ENCODE results near the gene CHTF18.

CHTF18 gene

GRCh38 chr16:792221-792995, 4.0 kb downstream of the CHTF18 start:
- DNase-seq (ENCODE audit: low read depth, low spot score): no peak

GRCh38 chr16:793414-793813, 5.0 kb downstream of the CHTF18 start:
- DNase-seq (ENCODE audit: low read depth, low spot score): no peak

GRCh38 chr16:794091-794822, 5.8 kb downstream of the CHTF18 start:
- no peak for DNase-seq (ENCODE audit: low read depth, low spot score)

GRCh38 chr16:794853-795466, 6.5 kb downstream of the CHTF18 start:
- no peak for DNase-seq (ENCODE audit: low read depth, low spot score)

GRCh38 chr16:795580-796229, 7.3 kb downstream of the CHTF18 start:
- DNase-seq (ENCODE audit: low read depth, low spot score): no peak

GRCh38 chr16:796296-797119, 8.1 kb downstream of the CHTF18 start:
- DNase-seq (ENCODE audit: low read depth, low spot score): no peak

- DNase-seq (ENCODE audit: low read depth, low spot score): no peak
Measured at GRCh38 chr16:797120-797420, 8.7 kb downstream of the CHTF18 start.

- no peak for DNase-seq (ENCODE audit: low read depth, low spot score)
Measured at GRCh38 chr16:797686-798085, 9.3 kb downstream of the CHTF18 start.

GRCh38 chr16:798666-799065, 10.2 kb downstream of the CHTF18 start:
- DNase-seq (ENCODE audit: low read depth, low spot score): no peak

- no peak for DNase-seq (ENCODE audit: low read depth, low spot score)
Measured at GRCh38 chr16:799111-799947, 10.9 kb downstream of the CHTF18 start.

- DNase-seq (ENCODE audit: low read depth, low spot score): no peak
Measured at GRCh38 chr16:799948-800833, 11.8 kb downstream of the CHTF18 start, which contains the start of gene GNG13. GNG13 (minus strand) TSS chr16:800734; CDS start chr16:799077, 1,657 bp downstream.

- DNase-seq (ENCODE audit: low read depth, low spot score): no peak
Measured at GRCh38 chr16:800834-801511, 12.6 kb downstream of the CHTF18 start.

GRCh38 chr16:801584-802363, 13.4 kb downstream of the CHTF18 start:
- no peak for DNase-seq (ENCODE audit: low read depth, low spot score)

GRCh38 chr16:802461-802860, 14.0 kb downstream of the CHTF18 start:
- no peak for DNase-seq (ENCODE audit: low read depth, low spot score)

GRCh38 chr16:802914-803753, 14.7 kb downstream of the CHTF18 start:
- no peak for DNase-seq (ENCODE audit: low read depth, low spot score)

- DNase-seq (ENCODE audit: low read depth, low spot score): no peak
Measured at GRCh38 chr16:803754-804080, 15.3 kb downstream of the CHTF18 start.

Data from iPS DF 19.7 (cell line).